ENCODE data around the gene GPBP1L1. TPM values are rescaled to one million over a fixed set of nuclear protein-coding genes. Genes with fewer than 3 reads are reported as not detected.

Gene GPBP1L1
- total and polyA plus RNA-seq, 2 of the 13 experiments (the other 11 are each of a cell fraction or from before 2014, with no cell fraction given) = 45.9 to 86.1 TPM

DNA sequence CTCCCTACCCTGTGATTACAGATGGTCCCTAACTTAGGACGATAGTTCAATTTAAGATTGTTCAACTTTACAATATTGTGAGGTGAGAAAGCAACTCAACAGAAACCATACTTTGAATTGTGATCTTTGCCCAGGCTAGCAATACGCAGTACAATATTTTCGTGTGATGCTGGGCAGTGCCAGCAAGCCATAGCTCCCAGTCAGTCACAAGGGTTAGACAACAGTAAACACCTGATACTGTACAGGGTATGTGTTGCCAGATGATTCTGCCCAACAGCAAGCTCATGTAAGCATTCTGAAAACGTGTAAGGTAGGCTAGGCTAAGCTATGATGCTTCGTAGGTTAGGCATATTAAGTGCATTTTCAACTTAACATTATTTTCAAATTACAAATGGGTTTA, 11.9 kb downstream of the GPBP1L1 start:
- POLR2A ChIA-PET = interaction anchor here (1.1 kb wide), 1 partner anchor 12 kb away, joined by 8 read pairs; the partner anchor contains the start of gene GPBP1L1
- H3K4me3 ChIP-seq (replicated peaks in 1 of 3; ENCODE audit: insufficient read depth in 1 of 3, low read depth in 2 of 3, low read length in 3 of 3) = no peak overlapping the region
- CTCF ChIA-PET (ENCODE audit: low intra/inter-chr PET ratio, low total read pairs) = no interaction called here
- H3K4me1 ChIP-seq (ENCODE audit: insufficient read depth, low read length) = peaks cover 62% of the 10 kb centered on the region
- ATAC-seq (no peak), FAIRE-seq (peak; percentile 48), DNase-seq (ENCODE audit: low spot score) (no peak)
- WGBS (ENCODE audit: low lambda C conversion rate) = 95% methylated on average over 5 of the region's 5 CpGs
- peaks cover 91% of the 10 kb centered on the region for H4K20me1 ChIP-seq (ENCODE audit: insufficient read depth, low read length)
- no peak overlapping the region for H3K27ac ChIP-seq (ENCODE audit: extremely low read length, insufficient read depth, low read length)
- peaks cover 0 to 10% of the 10 kb centered on the region in 2 experiments; a peak in 1 of 5 replicates for H3K36me3 ChIP-seq (replicated peaks in 1 of 2; ENCODE audit: control insufficient read depth in 1 of 2, insufficient read depth in 2 of 2, low read length in 2 of 2)
- no peaks in the 10 kb centered on the region for H3K27me3 ChIP-seq (ENCODE audit: control insufficient read depth in 1 of 2, insufficient read depth in 2 of 2, low read length in 2 of 2)
- no peak overlapping the region for H3K9ac ChIP-seq (ENCODE audit: insufficient read depth, low read depth, low read length)
- H3K9me3 ChIP-seq (ENCODE audit: low read length) = no peaks in the 10 kb centered on the region
- no peak overlapping the region for H3K4me2 ChIP-seq (ENCODE audit: low read depth, low read length)
- intact Hi-C loops (cut with micrococcal nuclease; ENCODE audit: unreplicated experiment) = no loop called here
- TF ChIP-seq HNRNPK (IDR thresholded peaks at IDR 0.05; ENCODE audit: low read depth, low read length, poor library complexity, severe bottlenecking) (no peak), SP1 (IDR thresholded peaks at IDR 0.05) (no peak), SP1 (CRISPR knock-in tag; IDR thresholded peaks at IDR 0.05) (no peak), ASH2L (IDR thresholded peaks at IDR 0.05; ENCODE audit: insufficient read length, low read depth, low read length) (no peak), ZNF605 (CRISPR knock-in tag; IDR thresholded peaks at IDR 0.05) (no peak), ZNF850 (CRISPR knock-in tag; conservative IDR thresholded peaks at IDR 0.05) (no peak), ZNF124 (CRISPR knock-in tag; IDR thresholded peaks at IDR 0.05) (no peak), ISL2 (CRISPR knock-in tag; IDR thresholded peaks at IDR 0.05) (no peak), ZNF333 (CRISPR knock-in tag; IDR thresholded peaks at IDR 0.05; ENCODE audit: borderline replicate concordance) (no peak), TOPORS (CRISPR knock-in tag; IDR thresholded peaks at IDR 0.05) (no peak), ZNF83 (CRISPR knock-in tag; IDR thresholded peaks at IDR 0.05; ENCODE audit: borderline replicate concordance) (no peak), SSRP1 (CRISPR knock-in tag; IDR thresholded peaks at IDR 0.05) (no peak), ZBTB8A (CRISPR knock-in tag; IDR thresholded peaks at IDR 0.05; ENCODE audit: borderline replicate concordance, low read depth) (no peak), NKX3-1 (CRISPR knock-in tag; IDR thresholded peaks at IDR 0.05) (no peak), ZBTB7A (CRISPR knock-in tag; IDR thresholded peaks at IDR 0.05) (no peak), HNF4A (CRISPR knock-in tag; IDR thresholded peaks at IDR 0.05) (no peak), ZNF3 (CRISPR knock-in tag; IDR thresholded peaks at IDR 0.05) (no peak), TCF12 (IDR thresholded peaks at IDR 0.05) (no peak), TCF12 (CRISPR knock-in tag; IDR thresholded peaks at IDR 0.05) (no peak)
- TF ChIP-seq, protein P1, sequence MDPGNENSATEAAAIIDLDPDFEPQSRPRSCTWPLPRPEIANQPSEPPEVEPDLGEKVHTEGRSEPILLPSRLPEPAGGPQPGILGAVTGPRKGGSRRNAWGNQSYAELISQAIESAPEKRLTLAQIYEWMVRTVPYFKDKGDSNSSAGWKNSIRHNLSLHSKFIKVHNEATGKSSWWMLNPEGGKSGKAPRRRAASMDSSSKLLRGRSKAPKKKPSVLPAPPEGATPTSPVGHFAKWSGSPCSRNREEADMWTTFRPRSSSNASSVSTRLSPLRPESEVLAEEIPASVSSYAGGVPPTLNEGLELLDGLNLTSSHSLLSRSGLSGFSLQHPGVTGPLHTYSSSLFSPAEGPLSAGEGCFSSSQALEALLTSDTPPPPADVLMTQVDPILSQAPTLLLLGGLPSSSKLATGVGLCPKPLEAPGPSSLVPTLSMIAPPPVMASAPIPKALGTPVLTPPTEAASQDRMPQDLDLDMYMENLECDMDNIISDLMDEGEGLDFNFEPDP (CRISPR knock-in tag; conservative IDR thresholded peaks at IDR 0.05) = no peak
- TF ChIP-seq, protein P2, sequence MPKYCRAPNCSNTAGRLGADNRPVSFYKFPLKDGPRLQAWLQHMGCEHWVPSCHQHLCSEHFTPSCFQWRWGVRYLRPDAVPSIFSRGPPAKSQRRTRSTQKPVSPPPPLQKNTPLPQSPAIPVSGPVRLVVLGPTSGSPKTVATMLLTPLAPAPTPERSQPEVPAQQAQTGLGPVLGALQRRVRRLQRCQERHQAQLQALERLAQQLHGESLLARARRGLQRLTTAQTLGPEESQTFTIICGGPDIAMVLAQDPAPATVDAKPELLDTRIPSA (CRISPR knock-in tag; IDR thresholded peaks at IDR 0.05; ENCODE audit: borderline replicate concordance) = no peak
- TF ChIP-seq, protein P3, sequence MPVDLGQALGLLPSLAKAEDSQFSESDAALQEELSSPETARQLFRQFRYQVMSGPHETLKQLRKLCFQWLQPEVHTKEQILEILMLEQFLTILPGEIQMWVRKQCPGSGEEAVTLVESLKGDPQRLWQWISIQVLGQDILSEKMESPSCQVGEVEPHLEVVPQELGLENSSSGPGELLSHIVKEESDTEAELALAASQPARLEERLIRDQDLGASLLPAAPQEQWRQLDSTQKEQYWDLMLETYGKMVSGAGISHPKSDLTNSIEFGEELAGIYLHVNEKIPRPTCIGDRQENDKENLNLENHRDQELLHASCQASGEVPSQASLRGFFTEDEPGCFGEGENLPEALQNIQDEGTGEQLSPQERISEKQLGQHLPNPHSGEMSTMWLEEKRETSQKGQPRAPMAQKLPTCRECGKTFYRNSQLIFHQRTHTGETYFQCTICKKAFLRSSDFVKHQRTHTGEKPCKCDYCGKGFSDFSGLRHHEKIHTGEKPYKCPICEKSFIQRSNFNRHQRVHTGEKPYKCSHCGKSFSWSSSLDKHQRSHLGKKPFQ (CRISPR knock-in tag; IDR thresholded peaks at IDR 0.05; ENCODE audit: insufficient replicate concordance) = no peak
- H3K79me2 ChIP-seq (ENCODE audit: insufficient read depth, low read length) = peaks cover 95% of the 10 kb centered on the region
- no peak overlapping the region for H2AFZ ChIP-seq (ENCODE audit: low read length)
- in situ Hi-C loops (cut with HindIII; ENCODE audit: extremely low pct_ligation_motif_present, low pct_unique_long_range_greater_than_20kb) = no loop called here
- BruUV-seq (replicated peaks) = no TSS peak
